DND-41 (cell line): ENCODE measurements around the gene TMEM116.

Experiments used
- EZH2 ChIP-seq: IDR thresholded peaks from 3 replicates; pipeline ENCODE4 v1.6.1; 2012; ENCODE audit warnings: borderline replicate concordance, low read depth, mild to moderate bottlenecking, moderate library complexity, low read length, inconsistent platforms; ENCODE audit not compliant: severe bottlenecking
- TF ChIP-seq, protein P1 (sequence below): IDR thresholded peaks from 2 replicates; pipeline ENCODE4 v1.5.1; 2012; ENCODE audit warnings: borderline replicate concordance, low read length, moderate library complexity, mild to moderate bottlenecking; ENCODE audit not compliant: poor library complexity, severe bottlenecking; ENCODE audit errors: extremely low read depth

DNA sequence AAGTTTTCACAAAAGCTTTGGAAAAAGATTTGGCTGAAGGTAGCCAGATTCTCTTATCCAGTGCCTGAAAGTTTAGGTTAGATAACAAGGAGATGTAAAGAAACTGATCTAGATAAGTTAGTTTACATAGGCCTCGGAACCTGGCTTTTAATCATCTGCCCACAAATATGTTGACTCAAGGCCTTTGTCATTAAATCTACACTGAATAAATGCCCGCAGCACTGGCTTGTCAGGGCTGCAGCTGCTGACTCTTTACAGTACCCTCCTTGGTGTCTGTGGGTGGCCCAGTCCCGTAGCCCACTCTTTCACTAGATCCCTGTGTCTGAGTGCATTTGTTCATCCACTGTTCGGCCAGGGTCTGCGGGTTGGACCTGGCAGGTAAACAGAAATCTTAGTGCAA, 58.0 kb downstream of the TMEM116 start:
- TF ChIP-seq, protein P1, sequence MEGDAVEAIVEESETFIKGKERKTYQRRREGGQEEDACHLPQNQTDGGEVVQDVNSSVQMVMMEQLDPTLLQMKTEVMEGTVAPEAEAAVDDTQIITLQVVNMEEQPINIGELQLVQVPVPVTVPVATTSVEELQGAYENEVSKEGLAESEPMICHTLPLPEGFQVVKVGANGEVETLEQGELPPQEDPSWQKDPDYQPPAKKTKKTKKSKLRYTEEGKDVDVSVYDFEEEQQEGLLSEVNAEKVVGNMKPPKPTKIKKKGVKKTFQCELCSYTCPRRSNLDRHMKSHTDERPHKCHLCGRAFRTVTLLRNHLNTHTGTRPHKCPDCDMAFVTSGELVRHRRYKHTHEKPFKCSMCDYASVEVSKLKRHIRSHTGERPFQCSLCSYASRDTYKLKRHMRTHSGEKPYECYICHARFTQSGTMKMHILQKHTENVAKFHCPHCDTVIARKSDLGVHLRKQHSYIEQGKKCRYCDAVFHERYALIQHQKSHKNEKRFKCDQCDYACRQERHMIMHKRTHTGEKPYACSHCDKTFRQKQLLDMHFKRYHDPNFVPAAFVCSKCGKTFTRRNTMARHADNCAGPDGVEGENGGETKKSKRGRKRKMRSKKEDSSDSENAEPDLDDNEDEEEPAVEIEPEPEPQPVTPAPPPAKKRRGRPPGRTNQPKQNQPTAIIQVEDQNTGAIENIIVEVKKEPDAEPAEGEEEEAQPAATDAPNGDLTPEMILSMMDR: no peak
- TF ChIP-seq EZH2: no peak
